Prostate gland (tissue), 2 donors: Measurements from ENCODE around the gene IGSF9.

ENCODE experiments used
- POLR2A ChIP-seq: fragments of 450-650 bp; IDR thresholded peaks from one replicate; pipeline ENCODE4 v1.6.1; 2016; ENCODE audit warnings: antibody characterized with exemption, mild to moderate bottlenecking
- TF ChIP-seq, protein P1 (sequence below), 4 experiments: fragments of 200-600 bp in 2 of 4; fragments of 450-650 bp in 2 of 4; sonication (generic) in 2 of 4; IDR thresholded peaks; 1 replicate in 3 of 4; 2 replicates in 1 of 4; pipeline ENCODE4 v1.5.1; 2016 to 2019; ENCODE audit warnings: antibody characterized with exemption in 4 of 4, mild to moderate bottlenecking in 2 of 4, moderate library complexity in 2 of 4

DNA sequence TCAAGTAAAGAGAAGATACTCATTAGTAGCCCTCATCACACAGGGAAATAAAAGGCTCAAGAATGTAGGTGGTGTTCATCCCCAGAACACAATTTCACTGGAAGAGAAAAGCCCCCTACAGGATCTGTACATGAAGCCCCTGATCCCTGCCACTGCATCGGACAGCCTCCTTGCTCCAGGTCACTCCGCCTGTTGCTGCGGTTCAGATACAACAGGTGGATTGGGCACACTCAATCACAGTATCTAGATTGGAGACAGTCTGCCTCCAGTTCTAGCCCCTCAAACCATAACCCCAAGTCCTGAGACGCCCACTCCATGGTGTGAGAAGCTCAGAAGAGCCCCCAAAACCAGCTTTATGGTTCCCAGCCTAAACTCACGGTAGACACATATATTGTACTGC, 7.5 kb upstream of the IGSF9 start:
- TF ChIP-seq, protein P1, sequence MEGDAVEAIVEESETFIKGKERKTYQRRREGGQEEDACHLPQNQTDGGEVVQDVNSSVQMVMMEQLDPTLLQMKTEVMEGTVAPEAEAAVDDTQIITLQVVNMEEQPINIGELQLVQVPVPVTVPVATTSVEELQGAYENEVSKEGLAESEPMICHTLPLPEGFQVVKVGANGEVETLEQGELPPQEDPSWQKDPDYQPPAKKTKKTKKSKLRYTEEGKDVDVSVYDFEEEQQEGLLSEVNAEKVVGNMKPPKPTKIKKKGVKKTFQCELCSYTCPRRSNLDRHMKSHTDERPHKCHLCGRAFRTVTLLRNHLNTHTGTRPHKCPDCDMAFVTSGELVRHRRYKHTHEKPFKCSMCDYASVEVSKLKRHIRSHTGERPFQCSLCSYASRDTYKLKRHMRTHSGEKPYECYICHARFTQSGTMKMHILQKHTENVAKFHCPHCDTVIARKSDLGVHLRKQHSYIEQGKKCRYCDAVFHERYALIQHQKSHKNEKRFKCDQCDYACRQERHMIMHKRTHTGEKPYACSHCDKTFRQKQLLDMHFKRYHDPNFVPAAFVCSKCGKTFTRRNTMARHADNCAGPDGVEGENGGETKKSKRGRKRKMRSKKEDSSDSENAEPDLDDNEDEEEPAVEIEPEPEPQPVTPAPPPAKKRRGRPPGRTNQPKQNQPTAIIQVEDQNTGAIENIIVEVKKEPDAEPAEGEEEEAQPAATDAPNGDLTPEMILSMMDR (IDR thresholded peaks at IDR 0.05) = no peak
- no peak for TF ChIP-seq POLR2A
